Ishikawa (cell line): ENCODE measurements around the gene PFDN2.

Experiments used
- CEBPB ChIP-seq: IDR thresholded peaks from 2 replicates; pipeline ENCODE4 v1.6.1; 2012
- CREB1 ChIP-seq: IDR thresholded peaks from 2 replicates; pipeline ENCODE4 v1.6.1; 2012; ENCODE audit warnings: low read depth
- EGR1 ChIP-seq: IDR thresholded peaks from 2 replicates; pipeline ENCODE4 v1.6.1; 2012
- EP300 ChIP-seq: IDR thresholded peaks from 2 replicates; pipeline ENCODE4 v1.6.1; 2012; ENCODE audit warnings: borderline replicate concordance
- FOXM1 ChIP-seq: IDR thresholded peaks from 2 replicates; pipeline ENCODE4 v1.6.1; 2012; ENCODE audit warnings: low read depth, borderline replicate concordance
- MAX ChIP-seq: IDR thresholded peaks from 2 replicates; pipeline ENCODE4 v1.6.1; 2012
- NFIC ChIP-seq: IDR thresholded peaks from 2 replicates; pipeline ENCODE4 v1.6.1; 2012
- RAD21 ChIP-seq: IDR thresholded peaks from 2 replicates; pipeline ENCODE4 v1.6.1; 2012; ENCODE audit warnings: low read depth
- REST ChIP-seq: IDR thresholded peaks from 2 replicates; pipeline ENCODE4 v1.6.1; 2012; ENCODE audit warnings: low read depth, mild to moderate bottlenecking
- TAF1 ChIP-seq: IDR thresholded peaks from 2 replicates; pipeline ENCODE4 v1.6.1; 2012; ENCODE audit warnings: low read depth, mild to moderate bottlenecking
- TCF12 ChIP-seq: IDR thresholded peaks from 2 replicates; pipeline ENCODE4 v1.6.1; 2012; ENCODE audit warnings: low read depth
- TEAD4 ChIP-seq: IDR thresholded peaks from 2 replicates; pipeline ENCODE4 v1.6.1; 2012
- YY1 ChIP-seq: IDR thresholded peaks from 2 replicates; pipeline ENCODE4 v1.6.1; 2012; ENCODE audit warnings: low read depth
- ZBTB7A ChIP-seq: IDR thresholded peaks from 2 replicates; pipeline ENCODE4 v1.6.1; 2012; ENCODE audit warnings: low read depth
- TF ChIP-seq, protein P1 (sequence below): IDR thresholded peaks from 2 replicates; pipeline ENCODE4 v1.6.1; 2012

PFDN2 gene

DNA sequence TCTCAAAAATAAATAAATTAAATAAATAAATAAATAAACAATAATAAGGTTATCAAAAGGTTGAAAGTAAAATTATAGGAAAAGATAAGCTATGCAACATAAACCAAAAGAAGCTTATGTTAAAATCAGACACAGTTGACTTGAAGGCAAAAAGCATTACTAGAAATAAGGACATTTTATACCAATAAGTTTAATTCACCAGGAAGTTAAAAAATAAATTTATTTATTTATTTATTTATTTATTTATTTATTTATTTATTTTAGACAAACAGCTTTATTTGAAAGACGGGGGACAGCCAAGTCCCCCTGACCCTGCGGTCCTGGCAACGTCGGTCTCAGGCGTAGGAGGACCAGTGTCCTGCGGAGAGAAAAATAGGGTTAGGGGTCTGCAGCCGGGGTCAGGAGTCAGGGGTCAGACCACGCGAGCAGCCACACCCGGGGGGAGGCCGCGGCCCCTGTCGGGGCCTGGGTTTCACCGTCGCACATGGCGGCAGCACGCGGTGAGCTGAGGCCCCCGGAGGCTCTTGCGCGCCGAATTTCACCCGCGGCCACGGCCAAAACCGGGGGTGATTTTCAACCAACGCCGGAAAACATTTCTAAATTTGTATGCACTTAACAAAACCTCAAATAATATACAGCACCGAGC, 23.0 kb upstream of the PFDN2 start:
- TF ChIP-seq, protein P1, sequence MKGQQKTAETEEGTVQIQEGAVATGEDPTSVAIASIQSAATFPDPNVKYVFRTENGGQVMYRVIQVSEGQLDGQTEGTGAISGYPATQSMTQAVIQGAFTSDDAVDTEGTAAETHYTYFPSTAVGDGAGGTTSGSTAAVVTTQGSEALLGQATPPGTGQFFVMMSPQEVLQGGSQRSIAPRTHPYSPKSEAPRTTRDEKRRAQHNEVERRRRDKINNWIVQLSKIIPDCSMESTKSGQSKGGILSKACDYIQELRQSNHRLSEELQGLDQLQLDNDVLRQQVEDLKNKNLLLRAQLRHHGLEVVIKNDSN = no peak
- TF ChIP-seq TAF1 (no peak), MAX (no peak), REST (no peak), TEAD4 (no peak), CREB1 (no peak)

- TF ChIP-seq RAD21 (peak; percentile 46), MAX (no peak)
Observed at GRCh38 chr1:161139766-161140165, 21.9 kb upstream of the PFDN2 start.

DNA sequence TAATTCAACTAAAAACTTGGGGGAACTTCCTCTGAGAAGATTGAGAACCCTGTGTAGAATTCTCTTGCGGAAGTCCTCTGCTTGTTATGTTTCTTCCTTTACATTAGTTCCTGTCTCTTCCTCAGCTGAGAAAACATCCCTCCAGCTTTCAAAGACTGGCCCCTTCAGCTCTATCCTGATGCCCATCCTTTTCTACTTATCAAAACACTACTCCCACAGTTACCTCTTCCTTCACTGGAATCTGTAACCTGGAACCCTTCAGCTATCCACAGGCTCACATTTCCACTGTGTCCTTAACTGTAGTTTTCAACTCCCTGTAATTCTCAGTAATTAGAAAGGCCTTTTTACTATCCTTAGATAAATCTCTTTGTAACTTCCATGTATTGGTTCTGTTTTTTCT, 20.6 kb upstream of the PFDN2 start:
- TF ChIP-seq EGR1 (no peak), ZBTB7A (no peak), YY1 (no peak)

- no peak for TF ChIP-seq ZBTB7A
- TF ChIP-seq NFIC = no peak
- no peak for TF ChIP-seq REST
- no peak for TF ChIP-seq TCF12
- TF ChIP-seq MAX = no peak
Observed at GRCh38 chr1:161137881-161138280, 20.0 kb upstream of the PFDN2 start.

DNA sequence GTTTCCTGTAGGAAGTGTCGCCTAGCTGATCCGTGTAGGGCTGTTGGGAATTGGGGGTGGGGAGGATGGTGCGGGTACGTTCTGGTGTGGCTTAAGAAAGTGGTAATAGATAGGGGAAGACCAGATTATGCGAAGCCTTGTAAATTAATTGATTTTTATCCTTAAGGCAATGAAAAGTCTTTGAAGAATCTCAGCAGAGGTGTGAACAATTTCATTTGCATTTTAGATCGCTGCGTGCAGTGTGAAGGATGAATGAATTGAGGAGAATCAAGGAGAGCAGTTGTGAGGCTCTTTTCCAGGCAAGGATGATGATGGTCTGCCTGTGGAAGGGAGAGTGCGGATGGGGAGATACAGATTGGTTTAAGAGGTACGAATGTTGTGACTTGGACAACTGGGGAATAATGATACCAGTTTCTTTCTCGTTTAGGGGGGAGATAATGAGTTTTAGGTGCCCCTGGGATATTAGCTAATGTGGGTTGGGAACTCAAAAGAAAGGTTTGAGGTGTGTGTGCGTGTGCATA, 15.4 kb upstream of the PFDN2 start:
- TF ChIP-seq ZBTB7A (no peak), CEBPB (no peak), CREB1 (no peak), EGR1 (no peak), EP300 (no peak), MAX (no peak), NFIC (no peak), TAF1 (no peak), TEAD4 (no peak), RAD21 (no peak), YY1 (no peak), FOXM1 (no peak), TCF12 (no peak), REST (no peak)
- TF ChIP-seq, protein P1 = no peak
